T47D (cell line): Measurements from ENCODE around the gene CDH13.
A peak's percentile ranks its signal among the peaks of the same experiment; 100 is the strongest.

ENCODE experiments used
- DNase-seq, 2 experiments: peaks; one replicate each; pipeline versions ENCODE4 v3.0.0 to v3.0.0-alpha.2; 2011 to 2012; ENCODE audit warnings: low read depth in 1 of 2, low spot score in 1 of 2
- JUND ChIP-seq: IDR thresholded peaks from 2 replicates; pipeline ENCODE4 v1.6.1; 2012; ENCODE audit warnings: low read depth
- in situ Hi-C: cut with HindIII; loops from 2 replicates; pipeline ENCODE4 v1.10.0; 2016; ENCODE audit warnings: low sequenced_read_pairs, low pct_unique_long_range_greater_than_20kb

CDH13 gene

DNA sequence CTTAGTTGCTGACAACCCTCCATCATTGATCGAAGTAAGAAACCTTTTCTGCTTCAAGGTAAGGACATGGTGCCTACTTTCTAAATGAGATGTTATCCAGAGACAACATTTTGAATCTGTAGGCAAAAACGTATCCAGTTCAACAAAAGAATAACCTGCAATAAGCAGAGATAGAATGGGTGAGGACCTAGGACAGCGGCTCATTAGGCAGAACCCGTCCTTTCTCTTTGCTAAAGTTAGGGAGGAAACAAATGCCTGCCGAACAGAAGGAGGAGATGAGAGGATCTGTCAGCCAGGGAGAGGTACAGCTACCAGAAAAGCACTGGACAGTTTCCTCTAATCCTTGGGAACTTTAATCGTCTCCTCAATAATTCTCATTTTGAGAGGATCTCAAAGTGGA is 183.3 kb downstream of the CDH13 start:
- in situ Hi-C loops, result no loop called here
- TF ChIP-seq JUND, result no peak

DNA sequence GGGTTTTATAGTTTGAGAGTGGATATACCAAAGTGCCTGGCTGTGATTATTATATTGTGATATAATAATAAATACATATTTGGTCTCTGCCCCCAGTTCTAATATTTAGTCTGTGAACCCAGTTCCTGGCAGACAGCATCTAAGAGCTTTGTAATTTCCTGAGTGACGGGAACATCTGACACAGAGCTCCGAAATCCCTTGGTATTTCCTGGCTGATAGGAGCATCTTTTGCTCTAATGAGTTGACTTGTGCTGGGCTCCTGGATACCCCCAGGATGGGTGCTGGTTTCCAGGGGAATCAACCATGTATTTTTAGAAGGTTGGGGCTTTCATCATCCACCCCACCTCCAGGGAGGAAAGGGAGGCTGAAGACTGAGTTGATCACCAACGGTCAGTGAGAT is 187.3 kb downstream of the CDH13 start:
- in situ Hi-C loops, result no loop called here
- DNase-seq, result no peak
- TF ChIP-seq JUND, result no peak

More for the DNA sequence above, 183.3 kb downstream of the CDH13 start:
- peak in 1 of 2 experiments; percentile 7 for DNase-seq

- in situ Hi-C loops, result no loop called here
- no peak for DNase-seq
- no peak for TF ChIP-seq JUND
Measured at GRCh38 chr16:82819286-82819685, 192.5 kb downstream of the CDH13 start.

- no peak for DNase-seq
- in situ Hi-C loops, result no loop called here
- no peak for TF ChIP-seq JUND
Measured at GRCh38 chr16:82820855-82821254, 194.1 kb downstream of the CDH13 start.

- no peak for TF ChIP-seq JUND
- DNase-seq, result peak in 1 of 2 experiments; percentile 4
- in situ Hi-C loops, result no loop called here
Measured at GRCh38 chr16:82824408-82824807, 197.6 kb downstream of the CDH13 start.

DNA sequence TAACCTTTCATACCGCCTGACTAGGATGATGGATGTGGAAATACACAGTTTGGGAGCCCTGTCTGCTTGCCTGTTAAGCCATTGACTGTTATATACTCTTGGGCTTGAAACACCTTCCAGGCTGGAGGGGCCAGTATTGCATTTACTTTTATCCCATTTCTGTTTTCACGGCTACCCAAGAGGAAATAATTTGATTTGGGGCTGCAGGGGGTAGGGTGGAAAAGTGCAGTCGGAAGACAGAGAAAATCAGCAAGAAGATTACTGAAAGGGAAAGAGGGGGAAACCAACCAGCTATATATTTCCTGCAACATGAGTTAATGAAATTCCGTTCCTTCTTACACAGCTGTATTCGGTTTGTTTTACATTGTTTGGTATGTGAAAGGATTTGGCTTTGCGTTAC is 202.5 kb downstream of the CDH13 start:
- DNase-seq, result no peak
- in situ Hi-C loops, result no loop called here
- TF ChIP-seq JUND, result no peak

- DNase-seq, result no peak
- in situ Hi-C loops, result no loop called here
- no peak for TF ChIP-seq JUND
Measured at GRCh38 chr16:82830944-82831343, 204.2 kb downstream of the CDH13 start.

- in situ Hi-C loops, result no loop called here
- no peak for DNase-seq
- no peak for TF ChIP-seq JUND
Measured at GRCh38 chr16:82832821-82833220, 206.1 kb downstream of the CDH13 start.

GRCh38 chr16:82833378-82833993 is 206.7 kb downstream of the CDH13 start:
- TF ChIP-seq JUND, result no peak
- no peak for DNase-seq
- in situ Hi-C loops, result no loop called here

- DNase-seq, result no peak
- TF ChIP-seq JUND, result no peak
- in situ Hi-C loops, result no loop called here
Measured at GRCh38 chr16:82834151-82834815, 207.5 kb downstream of the CDH13 start.

- in situ Hi-C loops, result no loop called here
- no peak for TF ChIP-seq JUND
- DNase-seq, result peak in 1 of 2 experiments; percentile 7
Measured at GRCh38 chr16:82835487-82836155, 208.9 kb downstream of the CDH13 start.

DNA sequence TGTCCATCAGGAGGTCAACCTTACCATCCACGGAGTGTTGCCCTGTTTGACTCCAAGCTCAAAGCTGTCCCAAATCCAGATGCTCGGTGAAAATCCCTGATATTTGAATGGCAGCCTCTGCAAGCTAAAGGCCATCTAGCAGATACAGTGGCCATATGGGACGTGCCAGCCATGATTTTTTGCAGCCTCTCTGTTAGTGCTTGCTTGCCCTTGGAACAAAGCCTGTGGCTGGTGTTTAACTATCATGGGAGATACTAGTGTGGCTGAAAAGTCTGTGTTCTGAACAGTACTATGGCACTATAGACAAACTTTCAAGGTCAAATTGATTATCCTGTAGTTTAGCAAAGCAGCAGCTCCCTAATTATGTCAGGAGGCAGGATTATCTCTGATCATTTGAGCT is 214.3 kb downstream of the CDH13 start:
- TF ChIP-seq JUND, result no peak
- in situ Hi-C loops, result no loop called here
- DNase-seq, result no peak

DNA sequence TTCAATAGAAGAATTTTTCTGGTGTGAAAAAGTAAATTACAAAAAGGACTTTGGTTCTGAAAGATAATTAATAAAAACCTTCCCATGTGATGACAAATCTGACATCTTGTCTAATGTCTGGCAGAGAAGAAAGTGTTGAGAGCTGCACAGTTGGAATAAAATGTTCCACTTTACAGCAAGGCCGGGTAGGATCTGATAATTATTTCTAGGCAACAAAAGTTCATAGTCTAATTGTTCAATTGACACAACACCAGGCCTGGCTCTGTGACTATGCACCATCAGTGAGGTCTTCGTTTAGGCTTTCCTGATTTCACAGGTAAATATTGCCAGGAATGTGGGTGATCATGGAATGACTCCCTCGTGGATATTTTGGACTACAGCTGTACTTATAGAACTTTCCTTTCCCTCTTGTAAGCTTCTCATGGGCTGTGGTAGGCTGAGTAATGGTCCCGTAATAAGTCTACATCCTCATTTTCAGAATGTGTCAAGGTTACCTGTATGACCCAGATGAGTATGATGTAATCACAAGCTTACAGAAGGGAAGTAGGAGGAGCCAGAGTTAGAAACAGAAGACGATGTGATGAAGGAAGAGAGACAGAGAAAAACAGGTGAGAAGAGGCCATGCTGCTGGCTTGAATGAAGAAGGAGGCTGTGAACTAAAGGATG is 217.0 kb downstream of the CDH13 start:
- in situ Hi-C loops, result no loop called here
- no peak for DNase-seq
- TF ChIP-seq JUND, result no peak
